IMR-90 (cell line): Measurements from ENCODE around the gene LHX5. TPM values are rescaled to one million over a fixed set of nuclear protein-coding genes. Genes with fewer than 3 reads are reported as not detected.
"Not testable (repeated sequence)": the region's sequence is repeated elsewhere in the genome, so short reads cannot be mapped to it uniquely, and the experiment has no call there.

Experiments
- ATAC-seq: fragments of 200-7000 bp; cut with Tn5 transposase; 2 replicates; pipeline ENCODE4 v1.9.1; 2020; ENCODE audit warnings: low read depth, mild to moderate bottlenecking, moderate library complexity
- BruUV-seq: library from RNA; stranded (reverse); fragments of 400-500 nt; replicated peaks from 2 replicates; lab custom pipeline; 2021; lab: Mats Ljungman, UMichigan
- CTCF ChIA-PET: fragments of 300-600 bp; formaldehyde crosslinking; extraction: SDS; loops from one replicate; lab custom pipeline; 2021; ENCODE audit warnings: antibody characterized with exemption; lab: Yijun Ruan, JAX
- POLR2A ChIA-PET: fragments of 300-600 bp; sonication (Branson Sonifier 250); formaldehyde crosslinking; loops from one replicate; lab custom pipeline; 2022; ENCODE audit warnings: antibody characterized with exemption; ENCODE audit not compliant: unreplicated experiment; lab: Charles Lee
- DNase-seq: peaks from one replicate; pipeline ENCODE4 v3.0.0; 2013
- H2AFZ ChIP-seq: replicated peaks from 2 replicates; pipeline ENCODE3; 2013; ENCODE audit warnings: low read length, mild to moderate bottlenecking; ENCODE audit not compliant: poor library complexity
- H2AK5ac ChIP-seq: 2 replicates; pipeline ENCODE4 v1.6.1; 2013; ENCODE audit warnings: low read depth, low read length, inconsistent platforms
- H2AK9ac ChIP-seq: replicated peaks from 2 replicates; pipeline ENCODE3; 2013; ENCODE audit warnings: mild to moderate bottlenecking, low read depth, low read length, moderate library complexity; ENCODE audit not compliant: poor library complexity
- H2BK120ac ChIP-seq: 2 replicates; pipeline ENCODE4 v1.6.1; 2013; ENCODE audit warnings: low read depth, low read length, inconsistent platforms
- H2BK15ac ChIP-seq: 3 replicates; pipeline ENCODE4 v1.6.1; 2013; ENCODE audit warnings: low read depth, low read length, inconsistent platforms
- H2BK20ac ChIP-seq: 2 replicates; pipeline ENCODE4 v1.6.1; 2013; ENCODE audit warnings: low read depth, mild to moderate bottlenecking, inconsistent platforms, low read length, moderate library complexity
- H2BK5ac ChIP-seq: 2 replicates; pipeline ENCODE4 v1.6.1; 2013; ENCODE audit warnings: mild to moderate bottlenecking, low read depth, low read length, inconsistent platforms; ENCODE audit not compliant: poor library complexity, severe bottlenecking
- H3K14ac ChIP-seq: replicated peaks from 2 replicates; pipeline ENCODE4 v1.6.1; 2013; ENCODE audit warnings: low read depth, low read length, inconsistent platforms
- H3K18ac ChIP-seq: 2 replicates; pipeline ENCODE4 v1.6.1; 2013; ENCODE audit warnings: low read depth, low read length, control low read depth
- H3K23ac ChIP-seq: 2 replicates; pipeline ENCODE4 v1.6.1; 2013; ENCODE audit warnings: low read depth, low read length, inconsistent platforms
- H3K27ac ChIP-seq: 2 replicates; pipeline ENCODE4 v1.5.1; 2013; ENCODE audit warnings: mild to moderate bottlenecking, control low read depth, low read length; ENCODE audit not compliant: insufficient read depth
- H3K27me3 ChIP-seq: 2 replicates; pipeline ENCODE4 v1.6.1; 2013; ENCODE audit warnings: low read length; ENCODE audit not compliant: control insufficient read depth, insufficient read depth
- H3K36me3 ChIP-seq: 2 replicates; pipeline ENCODE4 v1.6.1; 2013; ENCODE audit warnings: low read length, mixed read lengths; ENCODE audit not compliant: control insufficient read depth, insufficient read depth
- H3K4ac ChIP-seq: 2 replicates; pipeline ENCODE4 v1.6.1; 2013; ENCODE audit warnings: low read depth, low read length, inconsistent platforms
- H3K4me1 ChIP-seq: 2 replicates; pipeline ENCODE4 v1.6.1; 2013; ENCODE audit warnings: low read length, mixed read lengths; ENCODE audit not compliant: control insufficient read depth, insufficient read depth
- H3K4me2 ChIP-seq: 2 replicates; pipeline ENCODE4 v1.6.1; 2013; ENCODE audit warnings: low read depth, mild to moderate bottlenecking, control low read depth, low read length, moderate library complexity
- H3K4me3 ChIP-seq: 2 replicates; pipeline ENCODE4 v1.5.1; 2013; ENCODE audit warnings: low read depth, mild to moderate bottlenecking, control low read depth, low read length, moderate library complexity; ENCODE audit not compliant: insufficient read depth
- H3K56ac ChIP-seq: 2 replicates; pipeline ENCODE4 v1.6.1; 2013; ENCODE audit warnings: low read length, inconsistent platforms; ENCODE audit not compliant: insufficient read depth; ENCODE audit errors: extremely low read depth
- H3K79me1 ChIP-seq, 2 experiments: 2 replicates each; pipeline ENCODE4 v1.6.1; 2013; ENCODE audit warnings: low read length in 2 of 2, inconsistent platforms in 1 of 2, low read depth in 1 of 2
- H3K9ac ChIP-seq: 2 replicates; pipeline ENCODE4 v1.6.1; 2013; ENCODE audit warnings: low read depth, low read length, control low read depth
- H3K9me1 ChIP-seq: 2 replicates; pipeline ENCODE4 v1.6.1; 2013; ENCODE audit warnings: low read length, inconsistent platforms; ENCODE audit not compliant: insufficient read depth
- H3K9me3 ChIP-seq: 2 replicates; pipeline ENCODE4 v1.6.1; 2013; ENCODE audit warnings: low read length; ENCODE audit not compliant: control insufficient read depth, insufficient read depth
- H4K20me1 ChIP-seq: 2 replicates; pipeline ENCODE4 v1.6.1; 2013; ENCODE audit warnings: low read length, inconsistent platforms; ENCODE audit not compliant: insufficient read depth
- H4K5ac ChIP-seq: 2 replicates; pipeline ENCODE4 v1.6.1; 2013; ENCODE audit warnings: mild to moderate bottlenecking, low read depth, low read length, control low read depth
- H4K8ac ChIP-seq, 2 experiments: 2 replicates each; pipeline ENCODE4 v1.6.1; 2013; ENCODE audit warnings: low read depth in 2 of 2, low read length in 2 of 2, control low read depth in 1 of 2, inconsistent platforms in 1 of 2
- H4K91ac ChIP-seq: 2 replicates; pipeline ENCODE4 v1.6.1; 2013; ENCODE audit warnings: low read depth, low read length, inconsistent platforms; ENCODE audit not compliant: insufficient read depth
- NFE2L2 ChIP-seq: fragments of 150-350 bp; IDR thresholded peaks from 2 replicates; pipeline ENCODE4 v1.6.1; 2016; ENCODE audit warnings: low read depth, mild to moderate bottlenecking, low read length
- WGBS, 2 experiments: methylation state at CpG; one replicate each; pipeline versions ENCODE4 v1.1.5 to v1.1.7; 2013; ENCODE audit warnings: missing lambda C conversion rate in 2 of 2; ENCODE audit not compliant: insufficient read length in 1 of 2; ENCODE audit errors: extremely low coverage in 2 of 2; 5-methylcytosine and 5-hydroxymethylcytosine counted together
- dilution Hi-C: fragments of 300-500 bp; cut with HindIII; formaldehyde crosslinking; loops from one replicate; pipeline ENCODE4 v1.14.3; 2018; ENCODE audit warnings: low sequenced_read_pairs; ENCODE audit not compliant: unreplicated experiment
- in situ Hi-C: fragments of 300-500 bp; cut with MboI; formaldehyde crosslinking; loops from 3 replicates; pipeline ENCODE4 v1.14.3; 2019; ENCODE audit warnings: low sequenced_read_pairs, inconsistent platforms, mixed read lengths
- intact Hi-C: fragments of 100-400 bp; cut with micrococcal nuclease; formaldehyde crosslinking; loops from 2 replicates; pipeline ENCODE4 v1.10.0; 2022
- polyA plus RNA-seq, 3 experiments: library from polyadenylated mRNA; depleted of rRNA; stranded (reverse); fragments of >200 nt; gene quantifications; 2 replicates each; pipeline ENCODE4 v1.2.3, GENCODE V29; 2012; ENCODE audit warnings: low replicate concordance in 1 of 3
- total RNA-seq: library from RNA; depleted of rRNA; stranded (reverse); fragments of >200 nt; gene quantifications from 2 replicates; pipeline ENCODE4 v1.2.3, GENCODE V29; 2012

LHX5 gene
- total and polyA plus RNA-seq, 2 of the 4 experiments (the other 2 are of a cell fraction) = not detected

DNA sequence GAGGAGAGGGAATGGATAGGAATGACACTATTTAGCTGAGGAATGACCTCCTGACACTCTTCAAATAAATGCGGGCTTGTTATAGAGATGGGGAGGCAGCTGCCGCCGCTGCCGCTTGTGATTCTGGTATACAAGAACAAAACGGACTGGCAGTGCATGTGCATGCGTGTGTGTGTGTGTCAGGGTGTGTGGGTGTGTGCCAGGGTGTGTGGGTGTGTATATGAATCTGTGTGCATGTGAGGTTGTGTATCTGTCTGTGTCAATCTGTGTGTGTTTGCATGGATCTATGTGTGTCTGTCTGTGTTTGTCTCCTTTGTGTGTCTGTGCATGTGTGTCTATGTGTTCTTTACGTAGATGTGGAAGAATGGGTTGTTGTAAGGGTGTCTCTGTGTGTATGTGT is 26.0 kb upstream of the LHX5 start:
- Histone ChIP-seq H2BK15ac (no peak overlapping the region), H3K36me3 (no peaks in the 10 kb centered on the region), H3K4ac (no peak overlapping the region), H2BK20ac (no peak overlapping the region), H2BK120ac (no peak overlapping the region), H2AFZ (no peak overlapping the region), H3K4me3 (no peak overlapping the region), H3K9me1 (no peaks in the 10 kb centered on the region), H4K5ac (no peak overlapping the region), H3K4me2 (no peak overlapping the region), H4K20me1 (no peaks in the 10 kb centered on the region), H2BK5ac (no peak overlapping the region), H2AK9ac (no peak overlapping the region), H3K9ac (no peak overlapping the region), H3K14ac (no peak overlapping the region), H4K91ac (no peak overlapping the region), H4K8ac (no peak overlapping the region), H3K23ac (no peak overlapping the region), H3K56ac (no peak overlapping the region), H3K79me1 (no peaks in the 10 kb centered on the region), H3K4me1 (no peaks in the 10 kb centered on the region), H2AK5ac (no peak overlapping the region), H3K27me3 (peaks cover 4% of the 10 kb centered on the region; the same call in 1 of the 2 replicates), H3K9me3 (no peaks in the 10 kb centered on the region), H3K18ac (no peak overlapping the region), H3K27ac (no peak overlapping the region)
- ATAC-seq (no peak), DNase-seq (no peak)
- CTCF ChIA-PET = no interaction called here
- no peak for TF ChIP-seq NFE2L2
- intact Hi-C loops = no loop called here
- BruUV-seq = no TSS peak
- POLR2A ChIA-PET = no interaction called here
- in situ Hi-C loops = no loop called here
- WGBS, 2 experiments = 11% methylated on average over 4 of the region's 7 CpGs; no CpG with 5 or more reads in 1 of the 2 experiments
- dilution Hi-C loops = no loop called here

DNA sequence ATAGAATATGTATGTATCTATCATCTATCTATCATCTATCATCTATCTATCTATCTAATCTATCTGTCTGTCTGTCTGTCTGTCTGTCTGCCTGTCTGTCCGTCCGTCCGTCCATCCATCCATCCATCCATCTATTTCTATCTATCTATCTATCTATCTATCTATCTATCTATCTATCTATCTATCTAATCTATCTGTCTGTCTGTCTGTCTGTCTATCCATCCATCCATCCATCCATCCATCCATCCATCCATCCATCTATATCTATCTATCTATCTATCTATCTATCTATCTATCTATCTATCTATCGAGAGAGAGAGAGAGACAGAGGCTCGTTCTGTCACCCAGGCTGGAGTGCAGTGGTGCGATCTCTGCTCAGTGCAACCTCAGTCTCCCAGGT is 24.3 kb upstream of the LHX5 start:
- BruUV-seq, H3K4me1 ChIP-seq, H2AFZ ChIP-seq, H3K27me3 ChIP-seq, H4K20me1 ChIP-seq, DNase-seq, H2AK5ac ChIP-seq, H2BK5ac ChIP-seq, H2BK20ac ChIP-seq, H3K4ac ChIP-seq, CTCF ChIA-PET, H3K9ac ChIP-seq, ATAC-seq, H2BK120ac ChIP-seq, H3K79me1 ChIP-seq, H2AK9ac ChIP-seq, H2BK15ac ChIP-seq, H3K4me3 ChIP-seq, H3K27ac ChIP-seq, dilution Hi-C loops, H3K4me2 ChIP-seq, H4K91ac ChIP-seq, H4K8ac ChIP-seq, H3K36me3 ChIP-seq, H4K5ac ChIP-seq, H3K9me3 ChIP-seq, POLR2A ChIA-PET, intact Hi-C loops, H3K23ac ChIP-seq, H3K9me1 ChIP-seq, H3K56ac ChIP-seq, in situ Hi-C loops, H3K14ac ChIP-seq, H3K18ac ChIP-seq: not testable (repeated sequence)
- WGBS, 2 experiments = no CpG with 5 or more reads among the region's 6 CpGs
